Islet of Langerhans (tissue), 1 donor: ENCODE measurements around the gene SLC1A1.
"Not testable (repeated sequence)": the region's sequence is repeated elsewhere in the genome, so short reads cannot be mapped to it uniquely, and the experiment has no call there.

Experiments
- FAIRE-seq: peaks from one replicate; lab custom pipeline; 2011; peaks lifted over from hg19 to GRCh38; lab: Jason Lieb, UNC

Gene SLC1A1

DNA sequence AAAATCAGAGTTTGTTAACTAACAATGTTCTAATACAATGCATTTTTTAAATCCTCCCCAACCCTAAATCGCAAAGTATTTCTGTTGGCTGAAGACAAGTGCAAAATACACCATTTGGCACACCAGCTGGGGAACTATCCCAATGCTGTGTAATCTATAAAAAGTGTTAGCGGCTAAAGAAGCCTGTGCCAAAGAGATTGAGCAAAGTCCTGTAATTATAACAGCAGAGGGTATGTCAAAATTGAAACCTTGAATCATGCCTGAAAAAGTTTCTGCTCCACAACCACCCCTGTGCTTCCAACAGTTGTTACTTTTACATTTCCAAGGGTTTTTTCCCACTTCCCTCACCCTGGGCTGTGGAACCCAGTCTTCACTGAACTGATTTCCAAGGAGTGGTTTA lies 88.7 kb downstream of the SLC1A1 start:
- FAIRE-seq, result no peak

- no peak for FAIRE-seq
Observed at GRCh38 chr9:4581035-4581760, 90.9 kb downstream of the SLC1A1 start.

- no peak for FAIRE-seq
Observed at GRCh38 chr9:4581861-4582565, 91.7 kb downstream of the SLC1A1 start.

DNA sequence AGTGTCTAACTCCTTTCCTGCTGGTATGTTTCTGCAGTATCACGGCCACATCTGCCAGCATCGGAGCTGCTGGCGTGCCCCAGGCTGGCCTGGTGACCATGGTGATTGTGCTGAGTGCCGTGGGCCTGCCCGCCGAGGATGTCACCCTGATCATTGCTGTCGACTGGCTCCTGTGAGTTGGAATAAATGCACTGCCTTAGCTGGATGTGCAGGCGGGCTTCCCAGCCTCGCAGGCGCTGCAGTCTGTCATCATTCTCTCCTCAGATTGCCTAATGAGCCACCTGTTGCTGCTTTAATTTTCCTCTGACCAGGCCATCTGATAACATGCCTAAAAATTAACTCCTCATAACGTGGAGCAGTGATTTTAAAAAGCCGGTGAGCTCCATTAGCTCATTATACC lies 92.7 kb downstream of the SLC1A1 start:
- no peak for FAIRE-seq

- no peak for FAIRE-seq
Observed at GRCh38 chr9:4584636-4585035, 94.4 kb downstream of the SLC1A1 start.

DNA sequence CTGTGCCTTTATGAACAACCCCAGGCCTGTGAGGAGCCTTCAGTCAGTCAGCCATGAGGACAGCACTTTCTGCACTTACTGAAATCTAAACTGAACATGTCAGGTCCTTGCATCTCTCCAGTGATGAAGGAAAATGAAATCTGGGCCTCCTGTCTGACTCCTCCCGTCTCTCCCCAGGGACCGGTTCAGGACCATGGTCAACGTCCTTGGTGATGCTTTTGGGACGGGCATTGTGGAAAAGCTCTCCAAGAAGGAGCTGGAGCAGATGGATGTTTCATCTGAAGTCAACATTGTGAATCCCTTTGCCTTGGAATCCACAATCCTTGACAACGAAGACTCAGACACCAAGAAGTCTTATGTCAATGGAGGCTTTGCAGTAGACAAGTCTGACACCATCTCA lies 94.9 kb downstream of the SLC1A1 start:
- no peak for FAIRE-seq

- FAIRE-seq, result no peak
Observed at GRCh38 chr9:4588721-4589120, 98.5 kb downstream of the SLC1A1 start.

DNA sequence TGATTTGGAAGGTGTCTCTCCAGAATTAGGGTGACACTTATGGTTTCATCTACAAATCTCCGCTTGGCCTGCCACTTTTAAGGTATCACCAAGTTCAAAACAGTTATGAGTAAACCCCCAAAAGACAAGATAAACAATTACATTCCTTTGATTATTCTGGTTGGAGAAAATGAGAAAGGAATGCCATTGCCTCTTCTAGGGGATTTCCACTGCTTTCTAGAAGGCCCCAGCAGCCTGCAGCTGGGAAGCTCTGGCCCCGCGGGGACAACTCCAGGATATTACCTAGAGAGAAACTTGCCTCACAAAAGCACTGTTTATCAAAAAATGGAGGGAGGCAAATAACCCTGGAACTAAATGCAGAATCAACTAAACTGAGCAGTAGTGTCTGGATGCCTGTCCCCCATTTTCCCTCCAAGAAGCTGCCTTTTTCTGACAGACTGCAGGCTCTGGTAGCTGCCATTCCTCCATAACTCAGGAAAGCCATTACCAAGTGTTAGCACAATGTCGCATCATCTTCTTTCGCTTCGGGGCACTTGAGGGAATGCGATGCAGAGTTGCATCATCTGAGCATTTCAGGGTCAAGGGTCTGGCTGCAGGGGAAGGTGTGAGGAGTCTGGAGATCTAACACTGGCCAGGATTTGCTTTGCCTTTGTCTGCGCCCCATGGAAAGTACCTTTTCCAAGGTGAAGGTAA lies 100.3 kb downstream of the SLC1A1 start:
- FAIRE-seq, result no peak

GRCh38 chr9:4591123-4591500 lies 100.8 kb downstream of the SLC1A1 start:
- FAIRE-seq, result no peak

GRCh38 chr9:4592295-4592694 lies 102.0 kb downstream of the SLC1A1 start:
- no peak for FAIRE-seq

- FAIRE-seq, result no peak
Observed at GRCh38 chr9:4592886-4593285, 102.6 kb downstream of the SLC1A1 start.

GRCh38 chr9:4594545-4594944 lies 104.3 kb downstream of the SLC1A1 start:
- no peak for FAIRE-seq

DNA sequence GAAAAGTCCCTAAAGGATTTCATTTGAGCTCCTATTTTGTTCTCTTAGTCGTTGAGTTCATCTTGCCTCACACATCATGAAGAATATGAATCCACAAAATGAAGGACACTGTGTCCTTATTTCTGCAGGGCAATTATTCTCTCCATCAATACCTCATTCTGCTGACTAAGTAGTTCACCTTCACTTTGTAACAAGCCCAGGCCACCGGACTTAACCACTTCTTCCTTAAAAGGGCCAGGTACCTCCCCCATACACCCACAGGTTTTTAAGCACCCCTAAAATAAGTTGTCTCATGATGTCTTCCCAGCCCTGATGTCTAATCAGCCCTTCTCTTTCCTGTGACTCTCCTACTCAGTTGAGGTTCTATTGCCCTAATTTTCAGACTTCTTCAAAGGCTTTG lies 104.7 kb downstream of the SLC1A1 start:
- FAIRE-seq, result no peak

DNA sequence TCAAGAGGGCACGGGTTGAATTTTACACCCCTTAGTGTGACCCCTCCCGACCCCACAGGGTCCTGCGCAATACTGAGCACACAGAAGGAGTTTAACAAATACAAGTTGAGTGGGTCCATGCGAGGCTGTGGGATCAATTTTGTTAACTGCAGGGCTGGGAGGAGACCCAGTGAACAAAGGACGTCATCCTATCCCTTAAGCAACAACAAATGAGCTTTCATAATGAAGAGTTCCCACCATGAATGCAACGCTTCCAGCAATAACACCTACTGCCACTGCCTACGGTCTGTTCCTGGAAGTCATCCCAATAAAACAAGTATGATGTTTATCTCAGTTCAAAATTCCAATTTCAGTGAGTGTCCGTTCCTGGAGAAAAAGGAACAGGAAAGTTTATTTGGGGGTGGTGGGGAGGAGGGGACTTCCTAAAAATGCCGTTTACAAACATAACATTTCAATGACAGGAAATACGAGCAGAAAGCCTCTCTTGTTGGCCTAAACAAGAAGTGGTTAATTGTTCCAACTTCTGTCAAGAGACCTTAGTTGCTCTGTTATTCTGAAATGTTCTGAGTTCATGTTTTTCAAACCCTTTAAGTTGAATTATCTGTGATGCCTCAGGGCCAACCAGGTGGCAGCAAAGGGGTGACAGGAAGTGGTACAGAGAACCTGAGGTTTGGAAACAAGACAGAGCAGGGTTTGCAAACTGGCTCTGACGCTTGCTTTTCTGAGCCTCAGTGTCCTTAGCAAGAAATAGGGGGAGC lies 106.1 kb downstream of the SLC1A1 start:
- no peak for FAIRE-seq

GRCh38 chr9:4600368-4600767 lies 110.1 kb downstream of the SLC1A1 start:
- no peak for FAIRE-seq

DNA sequence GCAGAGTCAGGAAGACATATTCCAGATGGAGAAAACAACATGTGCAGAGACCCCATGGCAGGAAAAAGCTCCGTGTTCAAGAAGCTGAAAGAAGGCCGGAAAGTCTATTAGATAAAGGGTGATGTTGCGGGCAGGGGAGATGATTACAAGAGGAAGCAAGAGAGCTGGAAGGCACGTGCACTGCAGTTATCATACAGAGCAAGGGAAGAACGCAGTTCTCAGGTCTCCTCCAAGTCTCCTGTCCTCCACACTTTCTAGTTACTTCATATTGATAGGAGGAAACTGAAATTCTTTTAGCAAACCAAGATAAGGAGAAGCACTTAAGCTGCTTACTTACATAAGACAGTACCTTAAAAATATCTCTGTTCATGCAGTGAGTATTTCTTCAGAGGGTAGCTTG lies 113.6 kb downstream of the SLC1A1 start:
- FAIRE-seq, result no peak

DNA sequence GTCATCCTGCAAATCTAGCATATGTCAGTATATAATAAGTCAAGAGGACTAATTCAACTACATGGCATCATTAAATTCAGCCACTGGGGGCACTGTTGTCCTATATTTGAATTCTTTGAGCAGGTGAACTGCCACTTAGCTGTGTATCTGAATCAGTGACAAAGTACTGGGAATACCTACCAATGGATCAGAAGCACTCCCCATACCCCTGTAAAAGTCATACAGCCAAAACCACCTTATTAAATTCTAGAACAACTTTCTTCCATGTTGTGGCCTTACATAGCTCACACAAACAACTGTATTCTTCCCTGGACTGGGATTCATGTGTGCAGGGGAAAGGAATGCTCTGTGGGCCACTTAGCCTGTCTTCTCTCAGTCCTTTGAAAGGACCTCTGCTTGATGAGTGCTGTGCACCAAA lies 114.4 kb downstream of the SLC1A1 start:
- FAIRE-seq, result peak; percentile 91

GRCh38 chr9:4606033-4606432 lies 115.8 kb downstream of the SLC1A1 start:
- not testable (repeated sequence) for FAIRE-seq

DNA sequence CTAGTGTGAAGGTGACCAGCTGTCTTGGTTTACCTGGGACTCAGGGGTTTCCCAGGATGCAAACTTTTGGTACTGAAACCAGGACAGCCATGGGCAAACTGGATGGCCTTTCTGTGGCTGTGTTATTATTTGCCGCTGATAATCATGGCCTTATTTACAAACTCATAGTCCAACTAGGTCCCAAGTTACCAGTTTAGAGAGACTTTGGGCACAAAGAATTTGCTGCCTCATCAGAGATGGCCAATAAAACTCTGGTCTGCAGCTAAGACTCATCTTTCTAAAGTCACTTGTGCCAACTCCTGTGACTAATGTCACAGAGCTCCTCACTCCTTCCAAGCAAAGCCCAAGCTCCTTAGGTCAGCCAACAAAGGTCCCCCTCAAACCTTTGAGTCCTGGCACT lies 124.4 kb downstream of the SLC1A1 start:
- FAIRE-seq, result no peak

GRCh38 chr9:4615251-4615650 lies 125.0 kb downstream of the SLC1A1 start:
- no peak for FAIRE-seq

DNA sequence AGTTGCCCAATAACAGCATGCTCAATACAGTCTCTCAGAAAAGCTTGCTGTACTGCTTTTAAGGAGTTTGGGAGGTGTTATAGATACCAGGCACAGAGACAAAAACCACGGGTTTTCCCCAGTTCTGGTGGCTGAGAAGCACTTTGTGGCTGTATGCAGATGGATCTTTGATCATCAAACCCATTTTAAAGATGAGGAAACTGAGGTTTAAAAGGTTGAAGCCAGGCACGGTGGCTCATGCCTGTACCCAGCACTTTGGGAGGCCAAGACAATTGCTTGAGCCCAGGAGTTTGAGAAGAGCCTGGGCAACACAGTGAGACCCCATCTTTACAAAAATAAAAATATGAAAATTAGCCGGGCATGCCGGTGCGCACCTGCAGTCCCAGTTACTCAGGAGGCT lies 125.5 kb downstream of the SLC1A1 start:
- no peak for FAIRE-seq

DNA sequence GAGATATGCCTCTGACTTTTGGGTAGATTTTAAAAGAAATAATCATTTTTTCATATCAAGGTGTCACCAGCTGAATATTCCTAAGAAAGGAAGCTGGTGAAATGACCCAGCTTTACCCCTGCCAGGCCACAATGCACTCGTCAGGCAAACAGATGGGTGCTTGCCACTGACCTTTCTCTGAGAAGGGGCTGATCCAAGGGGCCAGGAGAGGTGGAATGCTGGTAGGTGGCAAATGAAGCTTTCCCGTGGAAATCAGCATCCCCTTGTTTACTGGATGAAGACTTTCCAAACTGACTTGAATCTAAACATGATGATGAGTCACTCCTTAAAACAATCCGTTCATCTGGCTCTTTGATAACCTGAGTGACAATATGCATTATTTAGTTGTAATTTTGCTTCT lies 127.5 kb downstream of the SLC1A1 start:
- no peak for FAIRE-seq

DNA sequence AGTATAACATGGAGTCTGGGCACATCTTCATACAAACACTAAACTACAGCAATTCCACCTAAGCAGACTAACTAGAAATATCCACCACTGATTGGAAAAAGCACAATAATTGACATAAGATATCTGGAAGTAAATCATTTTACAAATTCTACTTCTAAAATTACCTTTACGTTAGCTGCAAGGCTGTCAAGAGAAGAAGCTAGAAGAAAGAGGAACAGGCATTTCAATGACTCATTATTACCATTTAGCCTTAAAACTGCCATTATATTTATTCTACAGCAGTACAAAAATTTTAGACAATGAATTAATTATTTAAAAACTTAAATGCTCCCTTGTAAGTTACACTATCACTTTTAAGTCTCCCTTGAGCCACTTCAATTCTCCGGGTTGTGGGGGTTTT lies 128.4 kb downstream of the SLC1A1 start:
- FAIRE-seq, result no peak
